AG09319 (cell line): ENCODE data around the gene KAT2B.
"Not testable (repeated sequence)": the region's sequence is repeated elsewhere in the genome, so short reads cannot be mapped to it uniquely, and the experiment has no call there.

ENCODE experiments used
- DNase-seq: peaks from one replicate; pipeline ENCODE4 v3.0.0-alpha.2; 2010; ENCODE audit warnings: low read depth; ENCODE audit errors: extremely low read depth
- TF ChIP-seq, protein P1 (sequence below): IDR thresholded peaks from 2 replicates; pipeline ENCODE4 v1.5.1; 2011; ENCODE audit warnings: low read depth, mild to moderate bottlenecking, inconsistent platforms, low read length, moderate library complexity

Gene KAT2B

GRCh38 chr3:20042331-20042730, 2.1 kb downstream of the KAT2B start:
- TF ChIP-seq, protein P1, sequence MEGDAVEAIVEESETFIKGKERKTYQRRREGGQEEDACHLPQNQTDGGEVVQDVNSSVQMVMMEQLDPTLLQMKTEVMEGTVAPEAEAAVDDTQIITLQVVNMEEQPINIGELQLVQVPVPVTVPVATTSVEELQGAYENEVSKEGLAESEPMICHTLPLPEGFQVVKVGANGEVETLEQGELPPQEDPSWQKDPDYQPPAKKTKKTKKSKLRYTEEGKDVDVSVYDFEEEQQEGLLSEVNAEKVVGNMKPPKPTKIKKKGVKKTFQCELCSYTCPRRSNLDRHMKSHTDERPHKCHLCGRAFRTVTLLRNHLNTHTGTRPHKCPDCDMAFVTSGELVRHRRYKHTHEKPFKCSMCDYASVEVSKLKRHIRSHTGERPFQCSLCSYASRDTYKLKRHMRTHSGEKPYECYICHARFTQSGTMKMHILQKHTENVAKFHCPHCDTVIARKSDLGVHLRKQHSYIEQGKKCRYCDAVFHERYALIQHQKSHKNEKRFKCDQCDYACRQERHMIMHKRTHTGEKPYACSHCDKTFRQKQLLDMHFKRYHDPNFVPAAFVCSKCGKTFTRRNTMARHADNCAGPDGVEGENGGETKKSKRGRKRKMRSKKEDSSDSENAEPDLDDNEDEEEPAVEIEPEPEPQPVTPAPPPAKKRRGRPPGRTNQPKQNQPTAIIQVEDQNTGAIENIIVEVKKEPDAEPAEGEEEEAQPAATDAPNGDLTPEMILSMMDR, result no peak
- no peak for DNase-seq

- TF ChIP-seq, protein P1, result no peak
- DNase-seq, result no peak
Measured at GRCh38 chr3:20043396-20043795, 3.1 kb downstream of the KAT2B start.

DNA sequence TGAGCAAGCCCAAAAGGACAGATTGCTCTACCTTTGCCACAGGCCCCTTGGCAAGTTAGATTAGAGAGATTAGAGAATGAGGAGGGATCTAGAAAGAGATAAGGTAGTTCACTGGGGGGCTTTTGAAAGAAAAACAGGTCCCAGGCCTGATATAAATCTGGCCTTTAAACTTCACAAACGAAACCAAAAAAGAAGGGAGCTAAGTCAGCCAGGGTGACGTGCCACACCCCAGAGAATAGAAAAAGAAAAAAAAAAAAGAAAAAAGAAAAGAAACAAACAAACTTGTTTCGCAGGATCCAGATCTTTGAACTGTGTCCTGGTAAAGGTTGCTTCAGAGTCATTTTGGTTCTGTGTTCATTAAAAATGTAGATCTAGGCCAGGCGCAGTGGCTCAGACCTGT, 3.6 kb downstream of the KAT2B start:
- TF ChIP-seq, protein P1, result no peak
- DNase-seq, result no peak

- DNase-seq, result not testable (repeated sequence)
Measured at GRCh38 chr3:20045141-20045540, 4.9 kb downstream of the KAT2B start.

DNA sequence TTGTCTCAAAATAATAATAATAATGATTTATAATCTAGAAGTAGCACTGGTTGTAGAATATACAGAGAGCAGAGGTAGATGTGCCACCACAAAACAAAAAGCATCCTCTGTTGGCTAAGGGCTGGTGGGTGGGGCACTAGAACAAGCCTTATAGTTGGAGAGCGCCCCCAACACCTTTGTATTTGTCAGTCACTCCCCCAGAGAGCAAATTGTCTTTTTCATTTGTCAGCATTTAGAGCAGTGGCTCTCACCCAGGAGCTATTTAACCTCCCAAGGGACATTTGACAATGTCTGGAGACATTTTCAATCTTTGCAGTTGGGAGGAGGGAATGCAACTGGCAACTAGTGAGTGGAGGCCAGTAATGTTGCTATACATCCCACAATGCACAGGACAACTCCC, 6.3 kb downstream of the KAT2B start:
- no peak for DNase-seq
- TF ChIP-seq, protein P1, result no peak

DNA sequence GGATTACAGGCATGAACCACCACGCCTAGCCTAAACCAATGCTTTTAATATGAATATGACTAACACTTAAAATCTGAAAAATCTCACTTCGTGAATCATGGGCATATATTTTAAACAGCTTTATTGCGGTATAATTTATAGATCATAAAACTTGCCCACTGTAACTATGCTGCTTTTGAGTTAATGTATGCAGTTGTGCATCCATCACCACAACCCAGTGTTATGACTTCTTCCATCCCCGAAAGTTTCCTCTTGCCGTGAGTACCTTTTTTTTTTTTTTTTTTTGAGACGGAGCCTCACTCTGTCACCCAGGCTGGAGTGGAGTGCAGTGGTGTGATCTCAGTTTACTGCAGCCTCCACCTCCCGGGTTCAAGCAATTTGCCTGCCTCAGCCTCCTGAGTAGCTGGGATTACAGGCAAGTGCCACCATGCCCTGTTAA, 7.1 kb downstream of the KAT2B start:
- TF ChIP-seq, protein P1, result no peak

DNA sequence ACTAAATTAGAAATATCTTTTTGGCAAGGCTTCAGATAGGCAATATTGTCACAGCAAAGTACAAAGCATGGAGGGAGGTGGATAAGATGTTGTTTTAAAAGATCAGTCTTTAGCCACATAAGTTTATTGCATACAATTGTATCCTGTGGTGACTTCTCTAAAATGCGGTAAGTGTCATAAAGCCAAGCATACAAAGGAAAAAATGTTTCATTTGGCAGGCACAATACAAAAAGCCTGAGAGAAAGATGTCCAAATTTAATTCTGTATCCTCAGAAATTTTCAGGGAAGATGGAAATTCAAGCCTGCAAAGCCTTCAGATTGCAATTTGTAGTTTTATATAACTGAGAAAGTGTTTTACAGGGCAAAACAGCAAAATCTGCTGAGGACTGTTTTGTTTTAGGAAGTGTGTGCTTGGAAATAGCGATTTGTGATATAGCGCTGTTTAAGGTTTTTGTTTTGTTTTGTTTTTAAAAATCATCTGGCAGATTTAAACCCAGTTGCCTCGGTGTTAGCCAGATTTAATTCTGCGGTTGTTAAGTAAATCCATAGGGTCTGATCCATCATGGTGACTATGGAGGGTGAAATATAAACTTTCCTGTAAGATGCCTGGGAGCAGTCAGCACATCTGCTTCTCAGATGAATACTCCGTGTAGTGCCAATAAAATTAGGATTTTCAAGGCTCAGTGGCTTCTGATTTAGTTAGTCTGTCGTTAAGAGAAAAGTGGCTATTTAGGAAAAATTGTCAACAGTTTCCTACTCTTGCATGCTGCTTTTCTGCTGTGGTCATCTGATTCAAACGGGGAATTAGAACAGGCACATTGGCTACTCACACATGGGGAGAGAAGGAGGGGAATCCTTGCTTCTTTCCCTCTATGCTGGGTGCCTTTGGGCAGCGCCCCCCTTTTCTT, 8.0 kb downstream of the KAT2B start:
- no peak for DNase-seq
- TF ChIP-seq, protein P1, result no peak

More for the DNA sequence above, 7.1 kb downstream of the KAT2B start:
- no peak for DNase-seq
